ENCODE results near the gene UGGT2. TPM values are rescaled to one million over a fixed set of nuclear protein-coding genes. Genes with fewer than 3 reads are reported as not detected.

Gene UGGT2
- total RNA-seq, 4 donors from 2014 or later: 57.9 to 159 (median 71.5) TPM

- Histone ChIP-seq H3K27me3 (no peaks in the 10 kb centered on the region), H3K4me3 (replicated peaks in 1 of 3) (no peak overlapping the region), H3K36me3 (peaks cover 0 to 9% of the 10 kb centered on the region in 2 donors), H3K4me1 (no peaks in the 10 kb centered on the region), H3K9me3 (no peaks in the 10 kb centered on the region), H3K27ac (no peak overlapping the region)
- WGBS, 2 donors: 90 to 98% methylated on average over 1 of the region's 1 CpG
- no peak for DNase-seq
- intact Hi-C loops (cut with DNase I): no loop called here
- TF ChIP-seq POLR2A (IDR thresholded peaks at IDR 0.05): no peak
Measured at GRCh38 chr13:95903569-95903968, 149.6 kb downstream of the UGGT2 start.

- Histone ChIP-seq H3K9me3 (no peaks in the 10 kb centered on the region), H3K27ac (no peak overlapping the region), H3K27me3 (no peaks in the 10 kb centered on the region), H3K4me3 (replicated peaks in 1 of 3) (no peak overlapping the region), H3K36me3 (peaks cover 0 to 9% of the 10 kb centered on the region in 2 donors), H3K4me1 (no peaks in the 10 kb centered on the region)
- TF ChIP-seq CTCF (IDR thresholded peaks at IDR 0.05) (no peak), POLR2A (IDR thresholded peaks at IDR 0.05) (no peak)
- 80 to 83% methylated on average over 1 of the region's 1 CpG for WGBS, 2 donors
- intact Hi-C loops (cut with DNase I): no loop called here
- no peak for DNase-seq
Measured at GRCh38 chr13:95902741-95903140, 150.5 kb downstream of the UGGT2 start.

- DNase-seq: no peak
- 94 to 97% methylated on average over 1 of the region's 1 CpG for WGBS, 2 donors
- no peaks in the 10 kb centered on the region for H3K27me3 ChIP-seq
- H3K4me1 ChIP-seq: no peaks in the 10 kb centered on the region
- no peaks in the 10 kb centered on the region for H3K9me3 ChIP-seq
- no peak overlapping the region for H3K27ac ChIP-seq
- no peak for TF ChIP-seq CTCF (IDR thresholded peaks at IDR 0.05)
- TF ChIP-seq POLR2A (IDR thresholded peaks at IDR 0.05): no peak
- no peak overlapping the region for H3K4me3 ChIP-seq (replicated peaks in 1 of 3)
- intact Hi-C loops (cut with DNase I): no loop called here
- no peaks in the 10 kb centered on the region for H3K36me3 ChIP-seq
Measured at GRCh38 chr13:95898256-95898655, 154.9 kb downstream of the UGGT2 start.

- H3K4me1 ChIP-seq: no peaks in the 10 kb centered on the region
- H3K4me3 ChIP-seq (replicated peaks in 1 of 3): no peak overlapping the region
- no peak overlapping the region for H3K27ac ChIP-seq
- H3K9me3 ChIP-seq: no peaks in the 10 kb centered on the region
- no peaks in the 10 kb centered on the region for H3K36me3 ChIP-seq
- no peak for DNase-seq
- no peaks in the 10 kb centered on the region for H3K27me3 ChIP-seq
- WGBS, 2 donors: 90 to 95% methylated on average over 3 of the region's 3 CpGs
- TF ChIP-seq CTCF (IDR thresholded peaks at IDR 0.05): no peak
- no peak for TF ChIP-seq POLR2A (IDR thresholded peaks at IDR 0.05)
- intact Hi-C loops (cut with DNase I): no loop called here
Measured at GRCh38 chr13:95896301-95896700, 156.9 kb downstream of the UGGT2 start.

GRCh38 chr13:95893861-95894260, 159.3 kb downstream of the UGGT2 start:
- intact Hi-C loops (cut with DNase I): no loop called here
- H3K27me3 ChIP-seq: no peaks in the 10 kb centered on the region
- H3K27ac ChIP-seq: no peak overlapping the region
- no peaks in the 10 kb centered on the region for H3K4me1 ChIP-seq
- H3K4me3 ChIP-seq (replicated peaks in 1 of 3): no peak overlapping the region
- H3K9me3 ChIP-seq: no peaks in the 10 kb centered on the region
- TF ChIP-seq POLR2A (IDR thresholded peaks at IDR 0.05) (no peak), CTCF (IDR thresholded peaks at IDR 0.05) (no peak)
- no peak for DNase-seq
- H3K36me3 ChIP-seq: no peaks in the 10 kb centered on the region
- 93 to 94% methylated on average over 5 of the region's 5 CpGs for WGBS, 2 donors

- Histone ChIP-seq H3K36me3 (peaks cover 5 to 8% of the 10 kb centered on the region in 2 donors), H3K27ac (no peak overlapping the region), H3K4me3 (replicated peaks in 1 of 3) (no peak overlapping the region), H3K4me1 (no peaks in the 10 kb centered on the region), H3K9me3 (no peaks in the 10 kb centered on the region), H3K27me3 (no peaks in the 10 kb centered on the region)
- intact Hi-C loops (cut with DNase I): no loop called here
- DNase-seq: no peak
- 93 to 95% methylated on average over 3 of the region's 3 CpGs for WGBS, 2 donors
- no peak for TF ChIP-seq CTCF (IDR thresholded peaks at IDR 0.05)
- no peak for TF ChIP-seq POLR2A (IDR thresholded peaks at IDR 0.05)
Measured at GRCh38 chr13:95882121-95882520, 171.1 kb downstream of the UGGT2 start.

Data from thyroid gland (tissue), 4 donors.